ENCODE results near the gene RENBP. TPM values are rescaled to one million over a fixed set of nuclear protein-coding genes. Genes with fewer than 3 reads are reported as not detected.

Gene RENBP

DNA sequence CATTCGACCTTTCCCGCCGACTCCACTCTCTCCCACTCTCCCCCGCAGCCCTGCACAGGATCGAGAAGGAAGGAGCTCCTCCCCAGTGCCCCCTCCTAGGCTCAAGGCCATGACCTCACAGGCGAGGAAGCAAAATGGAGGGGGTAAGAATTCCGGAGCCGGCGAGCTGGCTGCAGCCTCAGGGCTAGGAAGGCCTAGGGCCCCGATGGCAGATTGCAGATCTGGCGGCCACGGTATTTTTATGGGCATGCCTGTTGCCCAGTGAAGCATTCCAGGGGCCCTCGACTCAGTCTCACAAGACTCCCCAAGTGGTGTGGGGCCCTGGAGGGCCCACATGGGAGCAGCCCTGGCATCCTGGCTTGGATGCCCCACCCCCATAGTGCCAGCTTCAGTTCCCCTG is 57.5 kb downstream of the RENBP start:
- Histone ChIP-seq H3K36me3 (replicated peaks in 1 of 2; ENCODE audit: control insufficient read depth in 2 of 2, insufficient read depth in 2 of 2, low read length in 2 of 2) (no peaks in the 10 kb centered on the region), H3K4me1 (ENCODE audit: control insufficient read depth in 2 of 2, insufficient read depth in 1 of 2, low read depth in 1 of 2, low read length in 2 of 2) (peaks cover 12 to 35% of the 10 kb centered on the region in 2 donors), H3K18ac (ENCODE audit: low read length) (no peak overlapping the region), H3K4ac (ENCODE audit: low read length) (no peak overlapping the region), H4K91ac (ENCODE audit: low read depth, low read length, poor library complexity) (no peak overlapping the region), H2BK120ac (ENCODE audit: low read depth, low read length) (no peak overlapping the region), H3K14ac (ENCODE audit: low read length) (no peak overlapping the region), H3K27ac (replicated peaks; ENCODE audit: low read length) (no peak overlapping the region), H4K8ac (ENCODE audit: low read depth, low read length) (no peak overlapping the region), H3K4me2 (ENCODE audit: insufficient read depth, low read length, poor library complexity, severe bottlenecking) (peak overlapping the region; percentile 49), H2BK12ac (ENCODE audit: low read length) (no peak overlapping the region), H3K9ac (ENCODE audit: low read depth, low read length, poor library complexity) (no peak overlapping the region), H3K79me1 (ENCODE audit: low read depth, low read length) (no peaks in the 10 kb centered on the region), H2BK5ac (ENCODE audit: low read length) (no peak overlapping the region), H3K9me3 (replicated peaks in 1 of 2; ENCODE audit: control insufficient read depth in 2 of 2, insufficient read depth in 1 of 2, low read depth in 1 of 2, low read length in 2 of 2) (no peaks in the 10 kb centered on the region), H3K23ac (ENCODE audit: low read depth, low read length, poor library complexity) (no peak overlapping the region), H2AFZ (ENCODE audit: low read length) (peak overlapping the region; percentile 62), H2AK5ac (ENCODE audit: low read depth, low read length) (no peak overlapping the region), H2BK15ac (ENCODE audit: low read length) (no peak overlapping the region), H3K4me3 (ENCODE audit: low read length in 2 of 2) (no peak overlapping the region), H3K27me3 (ENCODE audit: control insufficient read depth in 3 of 3, insufficient read depth in 3 of 3, low read depth in 1 of 3, low read length in 3 of 3) (peaks cover 0 to 50% (median 25%) of the 10 kb centered on the region in 3 experiments)
- DNase-seq (ENCODE audit: low spot score): no peak
- no CpG with 5 or more reads among the region's 13 CpGs for WGBS, 2 donors (ENCODE audit: extremely low coverage in 2 of 2, insufficient read length in 2 of 2, insufficient replicate concordance in 1 of 2)

DNA sequence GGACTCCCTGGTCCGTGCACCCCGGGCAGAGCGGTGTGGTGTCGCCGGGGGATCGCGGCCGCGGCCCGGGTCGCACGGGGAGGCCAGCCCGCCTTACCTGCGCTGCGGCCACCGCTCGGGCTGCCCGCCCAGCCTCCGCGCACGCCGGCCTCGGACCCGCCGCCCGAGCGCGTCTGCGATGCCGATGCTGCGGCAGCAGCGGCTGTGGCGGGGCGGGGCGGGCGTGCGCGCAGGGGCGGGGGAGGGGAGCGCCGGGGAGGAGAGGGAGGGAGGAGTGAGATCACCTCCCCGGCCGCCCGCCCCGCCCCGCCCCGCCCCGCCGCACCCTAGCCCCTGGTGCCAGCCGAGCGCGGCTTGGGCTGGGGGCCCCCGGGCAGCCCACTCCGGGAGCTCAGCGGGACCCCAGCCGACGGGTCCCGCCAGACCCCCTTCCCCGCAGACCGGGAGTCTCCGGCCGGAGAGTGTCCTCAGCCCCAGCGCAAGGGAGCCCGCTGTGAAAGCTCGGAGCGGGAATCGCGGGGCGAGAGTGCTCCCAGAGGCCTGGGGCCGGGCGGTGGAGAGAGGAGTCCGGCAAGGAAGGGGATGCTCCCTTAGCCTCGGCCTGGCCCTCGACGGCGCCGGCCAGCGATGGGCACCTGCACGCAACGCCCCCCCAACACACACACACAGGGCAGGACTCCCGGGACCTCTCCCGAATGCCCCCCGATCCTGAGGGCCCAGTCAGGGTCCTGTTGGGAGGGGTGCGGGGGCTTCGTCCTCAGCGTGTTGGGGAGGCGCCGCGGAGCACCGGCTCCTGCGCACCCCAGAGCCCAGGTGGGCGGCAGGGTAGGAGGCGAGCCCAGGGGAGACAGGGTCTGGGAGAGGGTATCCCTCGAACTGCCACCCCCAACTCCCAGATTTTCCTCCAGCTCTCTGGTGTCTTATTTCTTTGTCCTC is 58.2 kb downstream of the RENBP start, which contains the start of gene L1CAM:
Gene L1CAM (minus strand): TSS at position 206 of the 936 bp plus-strand sequence. CDS start 10,337 bp downstream, outside the sequence.
- Histone ChIP-seq H3K18ac (ENCODE audit: low read length) (peak within 1 kb of the TSS; percentile 64), H3K4me2 (ENCODE audit: insufficient read depth, low read length, poor library complexity, severe bottlenecking) (peak within 1 kb of the TSS; percentile 49), H4K8ac (ENCODE audit: low read depth, low read length) (no peak within 1 kb of the TSS), H3K9me3 (replicated peaks in 1 of 2; ENCODE audit: control insufficient read depth in 2 of 2, insufficient read depth in 1 of 2, low read depth in 1 of 2, low read length in 2 of 2) (no peaks in the 10 kb centered on the region), H3K4ac (ENCODE audit: low read length) (no peak within 1 kb of the TSS), H2BK12ac (ENCODE audit: low read length) (no peak within 1 kb of the TSS), H2BK15ac (ENCODE audit: low read length) (no peak within 1 kb of the TSS), H4K91ac (ENCODE audit: low read depth, low read length, poor library complexity) (no peak within 1 kb of the TSS), H3K4me1 (ENCODE audit: control insufficient read depth in 2 of 2, insufficient read depth in 1 of 2, low read depth in 1 of 2, low read length in 2 of 2) (peaks cover 15 to 41% of the 10 kb centered on the region in 2 donors), H2BK5ac (ENCODE audit: low read length) (no peak within 1 kb of the TSS), H2BK120ac (ENCODE audit: low read depth, low read length) (no peak within 1 kb of the TSS), H3K79me1 (ENCODE audit: low read depth, low read length) (no peaks in the 10 kb centered on the region), H2AK5ac (ENCODE audit: low read depth, low read length) (peak within 1 kb of the TSS; percentile 75), H3K14ac (ENCODE audit: low read length) (no peak within 1 kb of the TSS), H3K4me3 (ENCODE audit: low read length in 2 of 2) (peak within 1 kb of the TSS; percentile 53 to 70), H3K36me3 (replicated peaks in 1 of 2; ENCODE audit: control insufficient read depth in 2 of 2, insufficient read depth in 2 of 2, low read length in 2 of 2) (no peaks in the 10 kb centered on the region), H3K9ac (ENCODE audit: low read depth, low read length, poor library complexity) (peak within 1 kb of the TSS; percentile 21), H3K23ac (ENCODE audit: low read depth, low read length, poor library complexity) (no peak within 1 kb of the TSS), H2AFZ (ENCODE audit: low read length) (peak within 1 kb of the TSS; percentile 62), H3K27me3 (ENCODE audit: control insufficient read depth in 3 of 3, insufficient read depth in 3 of 3, low read depth in 1 of 3, low read length in 3 of 3) (peaks cover 0 to 50% (median 25%) of the 10 kb centered on the region in 3 experiments), H3K27ac (replicated peaks; ENCODE audit: low read length) (no peak within 1 kb of the TSS)
- no CpG with 5 or more reads among the region's 94 CpGs for WGBS, 2 donors (ENCODE audit: extremely low coverage in 2 of 2, insufficient read length in 2 of 2, insufficient replicate concordance in 1 of 2)
- DNase-seq (ENCODE audit: low spot score): no peak

Small RNAs within 50 kb of the gene (small RNA-seq; reads per million reads assigned to genes)
- not detected for gene MIR3202-1 (ENCODE audit: insufficient read depth)

Measured in neuronal stem cell (in vitro differentiated cells).